CD4-positive, alpha-beta T cell treated with Interleukin-17A for 1 hour (primary cell): ENCODE measurements around the gene SCLT1.
"Not testable (repeated sequence)": the region's sequence is repeated elsewhere in the genome, so short reads cannot be mapped to it uniquely, and the experiment has no call there.

ENCODE experiments used
- DNase-seq: peaks from one replicate; pipeline ENCODE4 v3.0.0-alpha.2; 2020

Gene SCLT1

GRCh38 chr4:129069537-129069936 is 23.8 kb downstream of the SCLT1 start:
- DNase-seq: not testable (repeated sequence)

GRCh38 chr4:129064717-129065116 is 28.6 kb downstream of the SCLT1 start:
- DNase-seq: no peak

- no peak for DNase-seq
These were observed 29.7 kb downstream of the SCLT1 start for GRCh38 chr4:129063640-129064039.

GRCh38 chr4:129062580-129062979 is 30.8 kb downstream of the SCLT1 start:
- no peak for DNase-seq

DNA sequence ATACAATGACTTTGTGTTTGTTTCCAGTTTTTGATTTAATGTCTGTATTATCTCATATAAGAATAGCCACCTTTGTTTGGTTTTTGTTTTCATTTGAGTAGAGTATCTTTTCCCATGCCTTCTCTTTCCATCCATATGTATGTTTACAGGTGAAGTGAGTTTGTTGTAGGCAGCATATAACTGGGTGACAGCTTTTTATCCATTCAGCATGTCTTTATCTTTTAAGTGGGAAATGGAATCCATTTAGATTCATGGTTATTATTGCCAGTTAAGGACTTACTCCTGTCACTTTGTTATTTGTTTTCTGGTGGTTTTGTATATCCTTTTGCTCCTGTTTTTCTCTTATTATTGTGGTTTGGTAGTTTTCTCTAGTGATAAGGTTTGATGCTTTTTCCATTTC is 34.3 kb downstream of the SCLT1 start:
- DNase-seq: no peak

GRCh38 chr4:129046055-129046959 is 47.0 kb downstream of the SCLT1 start:
- DNase-seq: no peak

DNA sequence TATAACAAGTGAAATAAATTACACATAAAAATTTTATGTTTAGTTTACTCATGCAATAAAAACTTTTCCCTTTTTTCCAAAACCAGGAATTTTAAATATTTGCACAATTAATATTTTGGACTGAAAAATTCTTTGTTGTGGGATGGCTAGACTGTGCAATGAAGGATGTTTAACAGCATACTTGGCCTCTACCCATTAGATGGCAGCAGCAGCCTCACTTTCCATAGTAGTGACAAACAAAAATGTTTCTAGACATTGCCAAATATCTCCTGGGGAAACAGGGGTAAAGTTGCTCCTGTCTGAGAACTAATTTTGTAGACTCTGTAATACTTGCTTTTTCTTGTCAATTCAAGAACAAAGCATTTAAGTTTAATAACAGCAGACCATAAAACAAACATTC is 49.8 kb downstream of the SCLT1 start:
- DNase-seq: peak; percentile 2

- no peak for DNase-seq
These were observed 52.9 kb downstream of the SCLT1 start for GRCh38 chr4:129040471-129040870.

- DNase-seq: no peak
These were observed 56.2 kb downstream of the SCLT1 start for GRCh38 chr4:129037093-129037492.

GRCh38 chr4:129014566-129015509 is 78.5 kb downstream of the SCLT1 start:
- DNase-seq: no peak

GRCh38 chr4:129008096-129008495 is 85.2 kb downstream of the SCLT1 start:
- DNase-seq: no peak

- DNase-seq: no peak
These were observed 106.4 kb downstream of the SCLT1 start for GRCh38 chr4:128986908-128987307.

DNA sequence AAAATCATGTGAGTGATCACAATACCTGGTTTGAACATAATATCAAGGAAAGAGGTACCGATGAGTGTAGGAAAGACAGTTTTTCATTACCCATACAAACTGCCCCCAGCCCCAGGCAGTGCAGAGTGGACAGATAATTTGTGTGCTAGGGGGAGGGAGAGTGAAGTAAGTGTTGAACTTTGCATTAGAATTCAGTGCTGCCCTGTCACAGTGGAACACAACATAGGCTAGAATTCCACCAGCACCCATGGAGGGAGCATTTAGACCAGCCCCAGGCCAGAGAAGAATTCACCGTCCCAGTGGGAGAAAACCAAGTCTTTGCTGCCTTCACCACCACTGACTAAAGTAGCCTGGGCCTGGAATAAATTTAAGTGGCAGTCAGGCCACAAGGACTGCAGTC is 107.3 kb downstream of the SCLT1 start:
- no peak for DNase-seq

- DNase-seq: no peak
These were observed 109.4 kb downstream of the SCLT1 start for GRCh38 chr4:128983771-128984485.

GRCh38 chr4:128981377-128981776 is 112.0 kb downstream of the SCLT1 start:
- DNase-seq: no peak

DNA sequence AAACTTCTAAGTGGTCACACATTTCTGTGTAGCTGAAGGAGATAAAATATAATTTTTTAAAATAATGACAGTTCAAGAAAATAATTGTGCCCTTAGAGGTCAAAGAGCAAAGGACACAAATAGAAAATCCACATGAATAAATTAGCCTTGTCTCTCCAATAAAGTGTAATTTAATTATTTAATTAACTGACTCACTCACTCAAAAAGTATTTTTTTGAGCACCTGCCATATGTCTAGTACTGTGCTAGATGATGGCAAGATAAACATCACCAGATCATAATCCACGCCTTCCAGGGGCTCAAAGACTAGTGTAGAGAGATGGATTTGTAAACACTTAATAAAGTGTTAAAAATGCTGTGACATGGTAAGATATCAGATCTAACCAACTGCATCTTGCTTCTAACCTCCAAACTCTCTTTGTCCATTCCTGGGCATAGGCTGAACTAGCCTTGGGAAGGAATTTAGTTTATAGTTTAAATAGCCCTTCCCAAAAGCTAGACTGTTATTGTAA is 112.5 kb downstream of the SCLT1 start:
- DNase-seq: no peak

- no peak for DNase-seq
These were observed 113.4 kb downstream of the SCLT1 start for GRCh38 chr4:128979934-128980333.

DNA sequence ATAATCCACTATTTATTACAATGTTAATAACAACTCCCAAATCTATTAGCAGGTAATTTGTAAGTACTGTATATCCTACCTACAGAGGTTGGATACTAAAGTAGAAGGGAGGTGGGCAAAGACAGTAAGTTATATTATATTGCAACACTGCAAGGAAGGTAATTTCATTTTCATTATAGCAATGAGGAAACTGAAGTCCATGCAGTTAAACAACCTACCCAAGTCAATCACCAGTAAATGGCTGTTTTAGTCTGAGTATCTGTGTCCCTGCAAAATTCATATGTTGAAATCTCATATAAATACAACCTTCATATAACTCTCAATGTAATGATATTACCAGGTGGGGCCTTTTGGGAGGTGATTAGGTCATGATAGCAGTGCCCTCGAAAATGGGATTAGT is 114.4 kb downstream of the SCLT1 start:
- DNase-seq: no peak

DNA sequence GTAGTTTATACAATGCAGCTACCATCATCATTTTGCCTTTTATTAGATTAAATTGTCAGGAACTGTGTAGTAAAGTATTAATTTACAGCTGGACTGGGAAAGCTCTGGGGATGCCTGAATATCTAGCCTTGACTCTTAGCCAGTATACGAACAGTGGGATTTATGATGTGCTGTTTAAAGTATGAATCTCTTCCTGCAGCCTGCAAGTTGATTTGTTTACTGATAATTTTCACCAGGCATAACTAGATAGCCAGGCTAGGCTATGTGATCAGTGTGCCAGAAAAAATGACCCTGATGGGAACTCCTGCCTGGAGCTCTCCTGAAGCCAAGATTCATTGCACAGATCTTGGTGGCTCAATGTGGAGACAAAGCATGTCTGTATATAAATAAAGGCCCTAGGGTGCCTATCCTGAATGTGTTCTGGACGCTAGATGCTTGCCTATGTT is 119.2 kb downstream of the SCLT1 start:
- DNase-seq: no peak

- no peak for DNase-seq
These were observed 120.0 kb downstream of the SCLT1 start for GRCh38 chr4:128973384-128973783.

DNA sequence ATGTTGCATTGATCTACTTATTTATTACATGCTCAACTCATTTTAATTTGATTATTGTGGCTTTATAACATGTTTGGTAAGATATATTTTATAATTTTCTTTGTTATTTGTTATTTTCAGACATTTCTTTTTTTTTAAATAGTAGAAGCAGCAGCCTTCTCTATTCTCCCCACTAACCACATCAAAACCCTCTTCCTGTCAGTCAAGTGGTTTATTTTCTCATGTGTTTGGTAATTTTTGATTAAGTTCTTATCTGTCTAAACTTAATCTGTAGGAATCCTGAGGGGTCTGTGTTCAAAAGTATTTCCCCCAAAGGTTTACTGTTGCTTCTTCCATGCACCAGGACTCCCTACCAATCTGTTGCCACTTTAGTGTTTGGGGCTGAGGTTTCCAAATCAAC is 131.9 kb downstream of the SCLT1 start:
- peak; percentile 12 for DNase-seq

GRCh38 chr4:128958194-128958593 is 135.1 kb downstream of the SCLT1 start:
- DNase-seq: no peak

- DNase-seq: no peak
These were observed 135.9 kb downstream of the SCLT1 start for GRCh38 chr4:128957459-128957858.
